Upper lobe of left lung (tissue), 6 donors: Measurements from ENCODE around the gene TSHZ2. TPM values are rescaled to one million over a fixed set of nuclear protein-coding genes. Genes with fewer than 3 reads are reported as not detected.

ENCODE experiments used
- ATAC-seq, 2 donors: fragments of 200-7000 bp; cut with Tn5 transposase; one replicate each; pipeline ENCODE4 v1.9.1; 2022; ENCODE audit warnings: mild to moderate bottlenecking in 2 of 2, moderate library complexity in 2 of 2; ENCODE audit not compliant: low FRiP score in 2 of 2
- DNase-seq, 2 donors: peaks; one replicate each; pipeline ENCODE4 v3.0.0-alpha.2; 2019 to 2020
- H3K27ac ChIP-seq, 4 donors: fragments of 200-600 bp; sonication (generic); one replicate each; pipeline ENCODE4 v1.5.1; 2016 to 2019
- H3K27me3 ChIP-seq, 4 donors: fragments of 200-600 bp; sonication (generic); one replicate each; pipeline ENCODE4 v1.5.1; 2017 to 2019
- H3K36me3 ChIP-seq, 4 donors: fragments of 200-600 bp; sonication (generic); one replicate each; pipeline ENCODE4 v1.5.1; 2016 to 2019
- H3K4me1 ChIP-seq, 4 donors: fragments of 200-600 bp; sonication (generic); one replicate each; pipeline ENCODE4 v1.5.1; 2018 to 2019
- H3K4me3 ChIP-seq, 4 donors: fragments of 200-600 bp; sonication (generic); one replicate each; pipeline ENCODE4 v1.5.1; 2017 to 2019; ENCODE audit warnings: mild to moderate bottlenecking in 2 of 4, moderate library complexity in 1 of 4
- H3K9me3 ChIP-seq, 4 donors: fragments of 200-600 bp; sonication (generic); one replicate each; pipeline ENCODE4 v1.5.1; 2018 to 2019
- CTCF ChIP-seq, 6 experiments: fragments of 450-650 bp in 4 of 6; fragments of 200-600 bp in 2 of 6; sonication (generic) in 2 of 6; IDR thresholded peaks; one replicate each; pipeline ENCODE4 v1.5.1; 2016 to 2019; ENCODE audit warnings: antibody characterized with exemption in 6 of 6
- EP300 ChIP-seq, 4 donors: sonication (generic); formaldehyde crosslinking; IDR thresholded peaks; one replicate each; pipeline ENCODE4 v1.5.1; 2017; ENCODE audit warnings: antibody characterized with exemption in 4 of 4, control low read depth in 2 of 4
- POLR2A ChIP-seq, 4 donors: fragments of 450-650 bp; IDR thresholded peaks; one replicate each; pipeline ENCODE4 v1.5.1; 2016 to 2017; ENCODE audit warnings: antibody characterized with exemption in 4 of 4, mild to moderate bottlenecking in 2 of 4
- POLR2AphosphoS5 ChIP-seq, 2 donors: sonication (generic); formaldehyde crosslinking; IDR thresholded peaks; one replicate each; pipeline ENCODE4 v1.5.1; 2017; ENCODE audit warnings: antibody characterized with exemption in 2 of 2
- WGBS, 2 donors: methylation state at CpG; one replicate each; pipeline ENCODE4 v1.1.5; 2017 to 2018; 5-methylcytosine and 5-hydroxymethylcytosine counted together
- total RNA-seq, 6 donors: library from RNA; depleted of rRNA in 4 of 6; stranded (reverse); fragments of >200 nt in 4 of 6; gene quantifications; one replicate each; pipeline versions ENCODE4 v1.1.0 to v1.2.1, GENCODE V29; 2016 to 2021
- donor health status: DM: no; HTN: no; CAD: no; lungs with moderate emphysema.
- donor health status: DM: no; HTN: yes; CAD: no; lungs with severe emphysema.

Gene TSHZ2
- total RNA-seq, 6 donors from 2014 or later = 1.8 to 10.0 (median 3.2) TPM

GRCh38 chr20:53175135-53175780 is 203.1 kb downstream of the TSHZ2 start:
- Histone ChIP-seq H3K9me3 (no peaks in the 10 kb centered on the region), H3K27me3 (no peaks in the 10 kb centered on the region), H3K4me1 (no peaks in the 10 kb centered on the region), H3K27ac (no peak overlapping the region), H3K36me3 (no peaks in the 10 kb centered on the region), H3K4me3 (no peak overlapping the region)
- 72 to 79% methylated on average over 12 of the region's 12 CpGs for WGBS, 2 donors
- ATAC-seq = no peak
- TF ChIP-seq CTCF (IDR thresholded peaks at IDR 0.05) (no peak), EP300 (IDR thresholded peaks at IDR 0.05) (no peak), POLR2A (IDR thresholded peaks at IDR 0.05) (no peak), POLR2AphosphoS5 (IDR thresholded peaks at IDR 0.05) (no peak)
- no peak for DNase-seq

GRCh38 chr20:53176134-53176533 is 204.0 kb downstream of the TSHZ2 start:
- ATAC-seq (no peak), DNase-seq (no peak)
- Histone ChIP-seq H3K36me3 (no peaks in the 10 kb centered on the region), H3K27ac (no peak overlapping the region), H3K9me3 (no peaks in the 10 kb centered on the region), H3K4me3 (no peak overlapping the region), H3K27me3 (no peaks in the 10 kb centered on the region), H3K4me1 (no peaks in the 10 kb centered on the region)
- 52 to 70% methylated on average over 3 of the region's 3 CpGs for WGBS, 2 donors
- TF ChIP-seq CTCF (IDR thresholded peaks at IDR 0.05) = no peak
- TF ChIP-seq POLR2A (IDR thresholded peaks at IDR 0.05) = no peak

DNA sequence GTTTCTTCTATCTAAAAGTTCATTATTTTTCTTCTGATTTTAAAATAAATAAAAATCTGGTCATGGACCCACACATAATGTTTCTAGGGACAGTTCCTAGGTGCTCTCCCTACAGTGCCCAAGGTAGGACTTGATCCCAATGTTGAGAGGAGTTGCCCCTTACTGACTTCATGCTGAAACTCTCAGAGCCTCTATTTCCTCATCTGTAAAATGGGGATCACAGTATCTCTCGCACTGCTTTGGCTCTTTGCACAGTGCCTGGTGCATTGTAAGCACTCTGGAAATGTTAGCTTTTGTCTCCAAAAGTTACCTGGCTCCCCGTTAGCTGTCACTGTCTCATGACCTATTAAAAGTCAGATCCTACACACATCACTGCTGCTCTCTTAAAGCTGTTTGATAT is 205.5 kb downstream of the TSHZ2 start:
- ATAC-seq = no peak
- Histone ChIP-seq H3K27me3 (no peaks in the 10 kb centered on the region), H3K9me3 (no peaks in the 10 kb centered on the region), H3K36me3 (no peaks in the 10 kb centered on the region), H3K4me3 (no peak overlapping the region), H3K4me1 (no peaks in the 10 kb centered on the region), H3K27ac (no peak overlapping the region)
- DNase-seq = no peak
- no peak for TF ChIP-seq POLR2AphosphoS5 (IDR thresholded peaks at IDR 0.05)
- no peak for TF ChIP-seq EP300 (IDR thresholded peaks at IDR 0.05)
- no peak for TF ChIP-seq POLR2A (IDR thresholded peaks at IDR 0.05)
- TF ChIP-seq CTCF (IDR thresholded peaks at IDR 0.05) = no peak
- 87 to 89% methylated on average over 2 of the region's 2 CpGs for WGBS, 2 donors

DNA sequence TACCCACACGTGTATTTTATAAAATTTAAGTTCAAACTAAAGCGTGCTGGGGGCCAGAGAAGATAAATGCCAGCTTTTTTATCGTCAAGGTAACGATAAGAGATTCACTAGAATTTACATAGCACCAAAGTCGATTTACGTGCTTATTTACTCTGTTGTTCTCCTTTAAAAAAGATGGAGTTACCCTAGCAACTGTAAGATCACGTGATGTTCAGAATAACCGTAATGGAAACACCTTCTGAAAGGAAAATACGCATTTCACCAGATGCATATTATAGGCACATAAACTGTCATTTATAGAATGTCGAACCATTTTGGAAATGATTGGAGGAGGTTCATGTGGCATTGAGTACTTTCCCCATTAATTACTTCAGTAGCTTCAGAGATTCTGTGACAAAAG is 207.6 kb downstream of the TSHZ2 start:
- DNase-seq (no peak), ATAC-seq (no peak)
- Histone ChIP-seq H3K4me1 (no peaks in the 10 kb centered on the region), H3K36me3 (no peaks in the 10 kb centered on the region), H3K27me3 (no peaks in the 10 kb centered on the region), H3K9me3 (no peaks in the 10 kb centered on the region), H3K27ac (no peak overlapping the region), H3K4me3 (no peak overlapping the region)
- WGBS, 2 donors = 85 to 90% methylated on average over 10 of the region's 10 CpGs
- TF ChIP-seq POLR2AphosphoS5 (IDR thresholded peaks at IDR 0.05) = no peak
- TF ChIP-seq EP300 (IDR thresholded peaks at IDR 0.05) = no peak
- no peak for TF ChIP-seq CTCF (IDR thresholded peaks at IDR 0.05)
- TF ChIP-seq POLR2A (IDR thresholded peaks at IDR 0.05) = no peak

- Histone ChIP-seq H3K4me3 (no peak overlapping the region), H3K36me3 (no peaks in the 10 kb centered on the region), H3K27ac (no peak overlapping the region), H3K9me3 (no peaks in the 10 kb centered on the region), H3K4me1 (no peaks in the 10 kb centered on the region), H3K27me3 (no peaks in the 10 kb centered on the region)
- no peak for ATAC-seq
- DNase-seq = no peak
- TF ChIP-seq EP300 (IDR thresholded peaks at IDR 0.05) = no peak
- no peak for TF ChIP-seq POLR2AphosphoS5 (IDR thresholded peaks at IDR 0.05)
- no peak for TF ChIP-seq POLR2A (IDR thresholded peaks at IDR 0.05)
- WGBS, 2 donors = 69 to 74% methylated on average over 4 of the region's 4 CpGs
These were observed 208.8 kb downstream of the TSHZ2 start for GRCh38 chr20:53180928-53181362.
